Panc1 (cell line): ENCODE measurements around the gene C9orf57.

Experiments used
- CTCF ChIP-seq: fragments of 450-650 bp; IDR thresholded peaks from 2 replicates; pipeline ENCODE4 v1.5.1; 2017; ENCODE audit warnings: mild to moderate bottlenecking
- REST ChIP-seq, 2 experiments: IDR thresholded peaks; 2 replicates each; pipeline ENCODE4 v1.6.1; 2011 to 2012; ENCODE audit warnings: low read depth in 2 of 2, control low read depth in 1 of 2, low read length in 1 of 2, mild to moderate bottlenecking in 1 of 2, moderate library complexity in 1 of 2; ENCODE audit not compliant: insufficient read depth in 1 of 2
- TCF7L2 ChIP-seq: IDR thresholded peaks from 2 replicates; pipeline ENCODE4 v1.6.1; 2011; ENCODE audit warnings: mild to moderate bottlenecking, low read depth, low read length, inconsistent platforms

GRCh38 chr9:72013292-72013760 lies 47.1 kb downstream of the C9orf57 start:
- TF ChIP-seq CTCF, result no peak
- no peak for TF ChIP-seq REST (IDR thresholded peaks at IDR 0.05; ENCODE audit: insufficient read depth in 1 of 2, low read depth in 2 of 2, low read length in 1 of 2)
- TF ChIP-seq TCF7L2, result no peak
